NK-92 (cell line): ENCODE data around the gene UPK3BL1.
"Not testable (repeated sequence)": the region's sequence is repeated elsewhere in the genome, so short reads cannot be mapped to it uniquely, and the experiment has no call there.

Experiments
- DNase-seq: peaks from one replicate; lab custom pipeline; 2025; ENCODE audit not compliant: unreplicated experiment; lab: John Stamatoyannopoulos, UW

The UPK3BL1 gene

GRCh38 chr7:102642691-102643090 lies at the start of gene UPK3BL1:
UPK3BL1 (minus strand) TSS chr7:102642791; CDS start chr7:102642741, 50 bp downstream.
- DNase-seq, result not testable (repeated sequence)

DNA sequence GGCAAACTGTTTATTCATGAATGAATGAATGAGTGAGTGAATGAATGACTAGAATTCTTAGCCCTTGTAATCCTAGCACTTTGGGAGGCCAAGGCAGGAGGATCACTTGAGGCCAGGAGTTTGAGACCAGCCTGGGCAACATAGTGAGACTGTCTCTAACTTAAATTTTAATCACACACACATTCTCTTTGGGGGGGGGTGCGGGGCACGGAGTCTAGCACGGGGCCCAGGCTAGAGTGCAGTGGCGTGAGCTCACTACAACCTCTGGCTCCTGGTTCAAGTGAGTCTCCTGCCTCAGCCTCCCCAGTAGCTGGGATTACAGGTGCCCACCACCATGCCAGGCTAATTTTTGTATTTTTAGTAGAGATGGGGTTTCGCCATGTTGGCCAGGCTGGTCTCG lies 48.0 kb upstream of the UPK3BL1 start:
- not testable (repeated sequence) for DNase-seq

GRCh38 chr7:102689436-102690282 lies 47.1 kb upstream of the UPK3BL1 start:
- DNase-seq, result not testable (repeated sequence)

- not testable (repeated sequence) for DNase-seq
These were observed 45.9 kb upstream of the UPK3BL1 start for GRCh38 chr7:102688299-102689036.

GRCh38 chr7:102682560-102682959 lies 40.0 kb upstream of the UPK3BL1 start:
- not testable (repeated sequence) for DNase-seq

DNA sequence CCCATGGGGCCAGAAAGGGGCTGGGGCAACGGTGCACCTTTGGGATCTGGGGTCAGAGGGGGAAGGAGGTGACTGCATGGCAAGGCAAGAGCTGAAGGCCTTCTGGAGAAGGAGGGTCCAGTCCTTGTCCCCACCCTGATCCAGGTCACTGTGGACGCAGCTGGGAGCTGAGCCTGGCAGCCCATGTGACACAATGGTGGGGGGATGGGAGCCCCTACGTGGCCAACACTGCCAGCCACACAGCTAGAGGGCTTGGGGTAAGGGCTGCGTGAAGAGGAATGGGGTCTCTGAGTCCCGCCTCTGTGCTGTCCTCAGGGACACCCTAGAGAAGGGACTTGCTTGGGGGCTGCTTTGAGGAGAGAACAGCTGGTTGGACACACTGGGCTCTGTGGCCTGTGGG lies 38.2 kb upstream of the UPK3BL1 start:
- DNase-seq, result not testable (repeated sequence)

- not testable (repeated sequence) for DNase-seq
These were observed 33.0 kb upstream of the UPK3BL1 start for GRCh38 chr7:102675545-102675944.

- not testable (repeated sequence) for DNase-seq
These were observed 31.0 kb upstream of the UPK3BL1 start for GRCh38 chr7:102673447-102674067.

GRCh38 chr7:102671956-102672307 lies 29.3 kb upstream of the UPK3BL1 start:
- DNase-seq, result not testable (repeated sequence)

DNA sequence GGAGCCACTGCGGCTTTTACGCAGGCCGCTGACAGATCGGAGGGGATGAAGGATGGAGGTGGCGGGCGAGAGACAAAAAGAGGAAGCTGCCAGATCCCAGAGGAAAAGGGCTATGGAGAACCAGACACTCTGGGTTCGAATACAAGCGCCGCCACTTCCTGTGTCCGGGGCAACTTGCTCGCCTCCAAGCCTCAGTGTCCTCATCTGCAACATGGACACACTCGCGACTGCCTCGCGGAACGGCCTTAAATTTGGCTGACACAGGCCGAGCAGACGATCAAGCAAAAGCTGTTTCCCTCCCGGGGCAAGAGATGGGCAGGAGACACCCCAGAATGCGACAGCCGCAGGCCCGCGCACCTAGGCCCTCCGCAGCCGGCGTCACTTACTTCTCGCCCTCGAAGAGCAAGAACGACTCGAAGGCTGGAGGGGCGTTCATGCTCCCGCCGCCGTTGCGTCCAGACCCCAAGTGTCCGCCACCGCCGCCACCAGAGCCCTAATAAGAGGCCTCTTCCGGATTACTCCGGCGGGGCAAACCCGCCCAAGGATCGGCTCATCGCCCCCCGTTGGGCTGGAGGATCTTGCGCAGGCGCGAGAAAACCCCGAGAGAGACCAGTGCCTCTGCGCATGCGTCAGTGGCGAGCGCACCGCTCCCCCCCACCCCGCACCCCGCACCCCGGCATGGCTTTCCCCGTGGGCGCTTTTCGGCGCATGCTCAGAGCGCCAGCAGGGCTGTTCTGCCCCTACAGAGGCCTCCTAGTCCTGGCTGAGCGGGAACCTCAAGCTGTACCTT lies 28.8 kb upstream of the UPK3BL1 start, which contains the start of gene POLR2J2:
Gene POLR2J2 (minus strand): TSS at position 498 of the 790 bp plus-strand sequence. CDS start 62 bp downstream, at position 436.
- not testable (repeated sequence) for DNase-seq

DNA sequence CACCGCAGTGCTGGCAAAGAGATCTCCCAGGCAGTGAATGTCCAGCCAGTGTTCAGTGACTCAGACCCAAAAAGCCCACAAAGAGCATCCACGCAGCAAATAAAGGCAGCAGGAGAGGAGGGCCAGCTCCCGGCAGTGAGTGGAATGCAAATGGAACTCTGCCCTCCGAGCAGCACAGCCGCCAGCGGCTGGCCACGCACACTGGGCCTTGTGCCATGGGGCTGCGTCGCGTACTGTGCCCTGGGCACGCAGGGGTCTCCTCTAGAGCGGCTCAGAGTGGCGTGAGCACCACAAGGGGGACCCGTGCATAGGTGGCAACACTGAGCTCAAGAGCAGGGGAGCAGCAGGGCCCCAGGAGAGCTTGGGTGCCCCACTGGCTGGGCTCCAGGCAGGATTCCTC lies 24.9 kb upstream of the UPK3BL1 start:
- DNase-seq, result not testable (repeated sequence)

GRCh38 chr7:102666850-102667249 lies 24.3 kb upstream of the UPK3BL1 start:
- not testable (repeated sequence) for DNase-seq

DNA sequence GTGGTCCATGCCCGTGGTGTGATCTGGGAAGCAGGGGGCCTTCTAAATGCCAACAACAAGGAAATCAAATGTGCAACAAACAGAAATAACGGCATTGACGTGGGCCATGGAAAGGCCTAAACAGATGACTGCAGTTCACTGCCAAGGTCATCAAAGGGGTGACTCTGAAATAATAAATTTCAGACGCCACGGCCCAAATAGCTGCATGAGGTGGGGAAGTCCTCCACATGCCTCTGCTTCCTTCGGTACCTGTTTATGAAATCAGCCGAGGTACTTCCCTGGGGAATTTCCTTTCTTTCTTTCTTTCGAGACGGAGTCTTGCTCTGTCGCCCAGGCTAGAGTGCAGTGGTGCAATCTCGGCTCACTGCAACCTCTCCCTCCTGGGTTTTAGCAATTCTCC lies 22.2 kb upstream of the UPK3BL1 start:
- DNase-seq, result not testable (repeated sequence)

DNA sequence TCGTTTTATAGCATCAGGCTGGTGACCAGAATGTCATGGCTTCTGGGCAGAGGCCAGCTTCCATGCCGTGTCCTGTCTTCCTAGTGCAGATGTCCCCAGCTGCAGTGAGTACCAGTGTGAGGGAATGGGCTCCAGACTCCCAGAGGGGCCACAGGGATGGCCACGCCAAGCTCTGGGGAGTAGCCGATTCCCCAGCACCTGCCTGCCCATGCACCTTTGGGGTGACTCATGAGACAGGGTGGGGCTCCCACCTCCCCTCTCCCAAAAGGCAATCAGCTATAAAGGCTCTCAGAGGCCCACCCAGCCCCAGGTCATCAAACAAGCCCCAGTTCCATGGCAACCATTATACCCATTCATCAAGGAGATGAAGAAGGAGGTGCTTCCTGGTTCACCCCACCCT lies 7.3 kb upstream of the UPK3BL1 start, which contains the start of gene SPDYE2B:
Gene SPDYE2B (plus strand): TSS at position 396 of the 400 bp plus-strand sequence. CDS start 2,030 bp downstream, outside the sequence.
- not testable (repeated sequence) for DNase-seq

DNA sequence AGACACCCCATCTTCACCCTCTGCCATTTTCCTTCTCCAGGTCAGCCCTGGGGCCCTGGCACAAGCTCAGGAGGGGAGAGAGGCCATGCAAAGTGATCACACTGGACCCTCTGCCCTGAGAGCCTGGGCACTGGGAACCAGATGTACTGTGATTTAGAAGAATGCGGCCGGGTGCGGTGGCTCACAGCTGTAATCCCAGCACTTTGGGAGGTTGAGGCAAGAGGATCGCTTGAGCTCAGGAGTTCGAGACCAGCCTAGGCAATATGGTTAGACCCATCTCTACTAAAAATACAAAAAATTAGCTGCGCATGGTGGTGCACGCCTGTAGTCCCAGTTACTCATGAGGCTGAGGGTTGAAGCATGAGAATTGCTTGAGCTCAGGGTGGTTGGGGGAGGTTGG lies 5.2 kb upstream of the UPK3BL1 start:
- not testable (repeated sequence) for DNase-seq

DNA sequence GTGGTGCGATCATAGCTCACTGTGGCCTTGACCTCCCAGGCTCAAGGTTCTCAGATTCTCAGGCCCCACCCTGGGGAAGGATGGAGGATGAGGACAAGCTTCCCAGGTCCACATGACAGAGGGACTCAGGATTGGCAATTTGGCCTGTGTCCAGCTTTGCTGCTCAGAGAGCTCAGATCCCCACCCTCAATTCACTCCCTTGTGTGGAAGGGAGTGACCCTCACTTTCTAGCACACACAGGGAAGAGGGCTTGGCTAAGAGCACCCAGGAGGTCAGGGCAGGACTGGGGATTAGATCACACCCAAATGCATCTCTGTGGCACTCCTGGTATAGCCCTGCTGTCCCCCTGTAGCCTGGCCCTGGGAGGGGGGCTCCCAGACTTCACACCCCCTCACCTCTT lies 813 bp upstream of the UPK3BL1 start:
- DNase-seq, result not testable (repeated sequence)

- not testable (repeated sequence) for DNase-seq
These were observed 3.7 kb downstream of the UPK3BL1 start for GRCh38 chr7:102638848-102639247.

DNA sequence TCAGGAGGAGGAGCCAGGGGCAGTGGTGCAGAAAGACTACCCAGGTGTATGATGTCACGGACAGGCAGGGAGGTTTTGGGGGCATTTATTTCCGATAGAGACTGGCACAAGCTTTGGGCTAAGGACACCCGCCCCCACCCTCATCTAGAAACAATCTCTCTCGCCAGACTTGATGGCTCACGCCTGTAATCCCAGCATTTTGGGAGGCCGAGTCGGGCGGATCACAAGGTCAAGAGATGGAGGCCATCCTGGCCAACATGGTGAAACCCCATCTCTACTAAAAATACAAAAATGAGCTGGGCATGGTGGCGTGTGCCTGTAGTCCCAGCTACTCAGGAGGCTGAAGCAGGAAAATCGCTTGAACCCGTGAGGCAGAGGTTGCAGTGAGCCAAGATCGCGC lies 5.6 kb downstream of the UPK3BL1 start:
- not testable (repeated sequence) for DNase-seq

GRCh38 chr7:102635354-102635753 lies 7.2 kb downstream of the UPK3BL1 start:
- not testable (repeated sequence) for DNase-seq

DNA sequence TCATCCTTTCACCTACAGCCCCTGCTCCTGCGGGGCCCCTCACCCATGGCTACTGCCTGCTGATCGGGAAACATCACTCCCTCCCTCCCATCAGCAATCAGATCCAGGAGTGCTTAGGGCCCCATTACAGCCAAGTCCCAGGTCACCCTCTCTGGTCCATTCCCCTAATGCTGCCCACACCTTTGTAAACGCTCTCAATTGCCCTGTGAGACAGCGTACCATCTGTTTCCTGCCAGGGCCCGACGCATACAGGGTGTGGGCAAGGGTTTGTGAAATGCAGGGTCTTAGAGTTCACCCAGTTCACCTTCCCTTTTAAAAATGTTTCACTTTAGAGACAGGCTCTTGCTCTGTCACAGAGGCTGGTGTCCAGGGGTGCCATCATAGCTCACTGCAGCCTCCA lies 8.3 kb downstream of the UPK3BL1 start:
- not testable (repeated sequence) for DNase-seq
